Left lung (tissue), 10 donors: ENCODE results near the gene MSX1. TPM values are rescaled to one million over a fixed set of nuclear protein-coding genes. Genes with fewer than 3 reads are reported as not detected.

Source experiments
- ATAC-seq: fragments of 200-7000 bp; cut with Tn5 transposase; one replicate; pipeline ENCODE4 v1.9.1; 2020; ENCODE audit warnings: moderate library complexity
- DNase-seq, 4 donors: peaks; one replicate each; pipeline ENCODE4 v3.0.0-alpha.2; 2013 to 2020
- H3K27ac ChIP-seq, 2 donors: fragments of 200-600 bp; sonication (generic) in 1 of 2; one replicate each; pipeline versions ENCODE4 v1.5.0 to v1.8.0; 2020 to 2021
- H3K27me3 ChIP-seq, 2 donors: fragments of 200-600 bp; sonication (generic) in 1 of 2; one replicate each; pipeline versions ENCODE4 v1.5.0 to v1.8.0; 2020 to 2021
- H3K36me3 ChIP-seq, 2 donors: fragments of 200-600 bp; sonication (generic) in 1 of 2; one replicate each; pipeline versions ENCODE4 v1.5.0 to v1.8.0; 2020 to 2021
- H3K4me1 ChIP-seq, 2 donors: fragments of 200-600 bp; one replicate each; pipeline ENCODE4 v1.8.0; 2021
- H3K4me3 ChIP-seq, 2 donors: fragments of 200-600 bp; sonication (generic) in 1 of 2; one replicate each; pipeline versions ENCODE4 v1.5.0 to v1.8.0; 2020 to 2021; ENCODE audit warnings: mild to moderate bottlenecking in 1 of 2
- H3K9me3 ChIP-seq, 2 donors: fragments of 200-600 bp; sonication (generic) in 1 of 2; one replicate each; pipeline versions ENCODE4 v1.5.0 to v1.8.0; 2020 to 2021
- intact Hi-C, 2 donors: fragments of 100-400 bp; cut with DNase I; formaldehyde crosslinking; loops; one replicate each; pipeline versions ENCODE4 v1.11.2 to v1.14.2; 2022
- polyA plus RNA-seq, 6 donors: library from polyadenylated mRNA; unstranded; fragments of 120-200 nt; gene quantifications; one replicate each; pipeline ENCODE4 v1.2.1, GENCODE V29; 2013; ENCODE audit not compliant: insufficient read length in 6 of 6
- total RNA-seq, 2 donors: library from RNA; stranded (reverse); fragmentation: NEBNext Ultra II Directional; extraction: Animal tissue kit (Norgen Biotek cat#: 25700); gene quantifications; one replicate each; pipeline ENCODE4 v1.2.1, GENCODE V29; 2021
- TF ChIP-seq, protein P1 (sequence below), 2 donors: fragments of 200-600 bp; sonication (generic) in 1 of 2; IDR thresholded peaks; one replicate each; pipeline versions ENCODE4 v1.5.0 to v1.8.0; 2021; ENCODE audit warnings: antibody characterized with exemption in 2 of 2
- donor health status: DM: no; HTN: yes; CAD: no.
- donor health status: DM: no; HTN: no; CAD: no.

The MSX1 gene
- total and polyA plus RNA-seq, 8 donors: 1.2 to 4.2 (median 2.0) TPM

DNA sequence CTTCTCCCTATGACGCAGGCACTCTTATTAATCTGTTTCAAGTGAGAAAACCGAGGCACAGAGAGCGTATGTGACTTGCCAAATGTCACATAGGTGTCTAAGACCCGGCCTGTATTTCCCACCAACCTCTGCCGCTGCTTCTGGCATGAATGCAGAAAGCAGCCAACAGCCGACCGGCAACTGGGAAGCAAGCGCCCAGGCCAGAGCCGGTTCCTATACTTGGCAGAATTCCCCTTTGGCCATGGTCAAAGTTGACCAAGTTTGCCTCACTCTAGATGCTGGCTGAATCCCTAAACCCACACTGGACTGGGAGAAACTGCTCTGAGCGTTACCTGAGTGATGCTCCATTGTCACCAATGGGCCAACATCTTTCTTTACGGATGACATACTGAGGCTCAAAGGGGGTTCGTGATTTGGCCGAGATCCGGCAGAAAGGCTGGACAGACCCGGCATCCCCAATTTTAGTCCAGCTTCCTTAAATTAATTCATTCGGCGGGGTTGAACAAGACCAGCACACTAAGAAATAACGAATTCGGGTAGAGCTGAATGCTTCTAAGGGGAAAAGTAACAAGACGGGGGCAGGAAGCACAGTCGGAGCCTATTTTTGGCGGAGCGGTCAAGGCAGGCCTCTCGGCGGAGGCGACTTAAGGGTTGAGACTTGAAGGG, 11.2 kb downstream of the MSX1 start:
- no peak overlapping the region for H3K27ac ChIP-seq
- ATAC-seq (no peak), DNase-seq (no peak)
- TF ChIP-seq, protein P1, sequence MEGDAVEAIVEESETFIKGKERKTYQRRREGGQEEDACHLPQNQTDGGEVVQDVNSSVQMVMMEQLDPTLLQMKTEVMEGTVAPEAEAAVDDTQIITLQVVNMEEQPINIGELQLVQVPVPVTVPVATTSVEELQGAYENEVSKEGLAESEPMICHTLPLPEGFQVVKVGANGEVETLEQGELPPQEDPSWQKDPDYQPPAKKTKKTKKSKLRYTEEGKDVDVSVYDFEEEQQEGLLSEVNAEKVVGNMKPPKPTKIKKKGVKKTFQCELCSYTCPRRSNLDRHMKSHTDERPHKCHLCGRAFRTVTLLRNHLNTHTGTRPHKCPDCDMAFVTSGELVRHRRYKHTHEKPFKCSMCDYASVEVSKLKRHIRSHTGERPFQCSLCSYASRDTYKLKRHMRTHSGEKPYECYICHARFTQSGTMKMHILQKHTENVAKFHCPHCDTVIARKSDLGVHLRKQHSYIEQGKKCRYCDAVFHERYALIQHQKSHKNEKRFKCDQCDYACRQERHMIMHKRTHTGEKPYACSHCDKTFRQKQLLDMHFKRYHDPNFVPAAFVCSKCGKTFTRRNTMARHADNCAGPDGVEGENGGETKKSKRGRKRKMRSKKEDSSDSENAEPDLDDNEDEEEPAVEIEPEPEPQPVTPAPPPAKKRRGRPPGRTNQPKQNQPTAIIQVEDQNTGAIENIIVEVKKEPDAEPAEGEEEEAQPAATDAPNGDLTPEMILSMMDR (IDR thresholded peaks at IDR 0.05): no peak
- H3K4me1 ChIP-seq: peaks cover 0 to 12% of the 10 kb centered on the region in 2 donors
- no peaks in the 10 kb centered on the region for H3K9me3 ChIP-seq
- peaks cover 93 to 100% of the 10 kb centered on the region in 2 donors for H3K27me3 ChIP-seq
- intact Hi-C loops: no loop called here
- no peaks in the 10 kb centered on the region for H3K36me3 ChIP-seq
- no peak overlapping the region for H3K4me3 ChIP-seq

DNA sequence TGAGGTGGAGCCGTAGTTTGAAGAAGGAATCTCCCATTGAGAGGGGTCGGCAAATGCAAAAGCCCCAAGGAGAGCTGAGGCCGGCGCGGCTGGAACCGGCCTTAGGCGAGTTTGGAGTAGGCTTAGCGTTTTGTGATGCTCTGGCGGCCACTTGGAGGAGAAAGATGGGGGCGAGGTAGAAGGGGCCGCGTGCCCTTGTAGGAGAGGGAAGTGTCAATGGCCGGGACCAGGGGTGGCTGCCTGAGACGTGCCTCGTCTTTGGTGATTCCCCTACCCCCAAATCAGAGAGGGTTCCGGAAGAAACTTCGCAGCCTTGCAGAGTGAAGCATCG, 11.7 kb downstream of the MSX1 start:
- H3K27me3 ChIP-seq: peaks cover 88 to 100% of the 10 kb centered on the region in 2 donors
- H3K36me3 ChIP-seq: no peaks in the 10 kb centered on the region
- H3K27ac ChIP-seq: no peak overlapping the region
- H3K4me3 ChIP-seq: no peak overlapping the region
- no peaks in the 10 kb centered on the region for H3K9me3 ChIP-seq
- no peak for ATAC-seq
- peaks cover 0 to 10% of the 10 kb centered on the region in 2 donors for H3K4me1 ChIP-seq
- TF ChIP-seq, protein P1 (IDR thresholded peaks at IDR 0.05): no peak
- intact Hi-C loops: no loop called here
- no peak for DNase-seq

DNA sequence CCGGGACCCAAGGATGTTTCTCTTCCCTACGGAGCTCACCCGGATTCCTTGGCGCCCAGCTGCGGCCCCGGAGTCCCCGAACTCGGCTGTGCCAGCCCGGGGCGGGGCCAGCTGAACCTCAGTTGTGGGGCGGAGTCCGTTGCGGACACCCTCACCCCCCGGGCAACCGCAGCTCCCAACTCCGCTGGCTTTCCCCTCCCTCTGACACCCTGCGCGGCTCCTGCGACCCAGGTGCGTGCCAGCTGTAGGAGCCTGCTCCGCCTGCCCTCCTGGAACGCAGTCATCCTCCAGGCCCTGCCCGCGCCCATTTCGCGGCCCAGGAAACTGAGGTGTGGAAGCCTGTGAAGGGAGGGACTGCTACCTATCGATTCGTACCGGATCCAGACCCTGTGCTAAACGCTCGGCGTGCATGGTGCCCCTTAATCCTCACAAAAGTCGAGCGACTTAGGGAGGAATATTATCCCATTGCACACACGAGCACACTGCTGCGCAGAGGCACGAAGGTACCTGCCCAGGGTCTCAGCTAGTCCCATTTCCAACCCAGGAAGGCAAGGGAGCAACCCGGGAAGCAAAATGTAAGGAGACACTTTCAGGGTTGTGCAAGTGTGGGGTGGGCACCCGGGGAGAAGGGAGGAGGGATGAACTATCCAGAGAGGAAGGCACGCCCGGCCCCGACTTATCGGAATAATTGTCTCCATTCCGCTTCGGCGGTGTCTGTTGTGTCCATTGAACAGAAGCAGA, 12.3 kb downstream of the MSX1 start:
- H3K27me3 ChIP-seq: peaks cover 82 to 100% of the 10 kb centered on the region in 2 donors
- DNase-seq (no peak), ATAC-seq (no peak)
- no peak overlapping the region for H3K27ac ChIP-seq
- intact Hi-C loops: no loop called here
- H3K4me3 ChIP-seq: no peak overlapping the region
- H3K4me1 ChIP-seq: peaks cover 0 to 5% of the 10 kb centered on the region in 2 donors
- TF ChIP-seq, protein P1 (IDR thresholded peaks at IDR 0.05): no peak
- no peaks in the 10 kb centered on the region for H3K9me3 ChIP-seq
- no peaks in the 10 kb centered on the region for H3K36me3 ChIP-seq

DNA sequence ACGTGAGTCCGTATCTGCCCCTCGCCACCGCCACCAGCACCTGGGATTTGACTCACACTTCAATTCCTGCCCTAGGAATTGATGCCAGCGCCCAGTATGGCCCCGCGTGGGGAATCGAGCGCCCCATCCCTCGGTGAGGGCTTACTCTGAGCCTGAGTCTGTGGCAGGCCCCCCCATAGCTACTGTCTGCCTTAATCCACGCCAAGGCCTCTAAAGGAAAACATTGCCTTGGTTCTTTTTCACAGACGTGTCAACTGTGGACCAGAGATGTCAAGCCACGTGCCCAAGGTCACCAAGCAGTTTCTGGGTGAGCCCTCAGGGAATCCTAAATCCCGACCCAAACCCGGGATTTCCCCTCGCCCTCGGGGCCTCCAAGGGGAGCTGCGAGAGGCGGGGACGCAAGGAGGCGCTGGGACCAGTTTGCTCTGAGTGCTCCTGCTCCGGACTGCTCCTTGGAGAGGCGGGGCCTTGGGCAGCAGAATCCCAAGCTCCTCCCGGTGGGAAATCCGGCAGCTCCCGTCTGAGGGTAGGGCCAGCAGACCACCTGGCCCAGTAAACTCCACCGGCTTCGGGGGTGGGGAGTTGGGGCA, 12.9 kb downstream of the MSX1 start:
- H3K36me3 ChIP-seq: no peaks in the 10 kb centered on the region
- H3K27ac ChIP-seq: no peak overlapping the region
- DNase-seq (no peak), ATAC-seq (no peak)
- H3K27me3 ChIP-seq: peaks cover 76 to 100% of the 10 kb centered on the region in 2 donors
- no peaks in the 10 kb centered on the region for H3K9me3 ChIP-seq
- TF ChIP-seq, protein P1 (IDR thresholded peaks at IDR 0.05): no peak
- H3K4me3 ChIP-seq: no peak overlapping the region
- H3K4me1 ChIP-seq: no peaks in the 10 kb centered on the region
- intact Hi-C loops: no loop called here

DNA sequence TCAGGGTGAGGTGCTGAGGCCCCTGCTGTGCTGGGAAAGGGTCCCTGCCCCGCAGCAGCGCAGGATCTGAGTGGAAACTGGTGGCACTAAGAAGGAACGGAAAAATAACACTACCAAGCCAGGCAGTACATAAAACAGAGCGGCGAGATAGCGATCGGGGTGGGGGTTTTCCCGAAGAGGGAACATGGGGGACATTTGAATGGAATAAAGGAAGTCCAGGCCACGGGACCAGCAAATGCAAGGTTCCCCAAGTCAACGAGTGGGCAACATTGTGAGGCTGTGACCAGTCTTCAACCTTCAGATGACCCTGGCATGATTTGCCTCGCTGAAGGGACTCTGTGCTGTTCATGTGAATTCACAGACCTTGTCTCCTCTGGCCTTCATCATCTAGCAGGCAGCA, 13.7 kb downstream of the MSX1 start:
- H3K9me3 ChIP-seq: no peaks in the 10 kb centered on the region
- ATAC-seq (no peak), DNase-seq (no peak)
- TF ChIP-seq, protein P1 (IDR thresholded peaks at IDR 0.05): no peak
- H3K4me3 ChIP-seq: no peak overlapping the region
- intact Hi-C loops: no loop called here
- H3K27ac ChIP-seq: no peak overlapping the region
- H3K36me3 ChIP-seq: no peaks in the 10 kb centered on the region
- peaks cover 68 to 100% of the 10 kb centered on the region in 2 donors for H3K27me3 ChIP-seq
- H3K4me1 ChIP-seq: no peaks in the 10 kb centered on the region
